EL (cell line): Measurements from ENCODE around the gene GJB5.

ENCODE experiments used
- DNase-seq: peaks from one replicate; pipeline ENCODE4 v3.0.0-alpha.2; 2016

The GJB5 gene

GRCh38 chr1:34777519-34778321, 22.9 kb downstream of the GJB5 start:
- no peak for DNase-seq

- no peak for DNase-seq
Measured at GRCh38 chr1:34778381-34778780, 23.5 kb downstream of the GJB5 start.

- DNase-seq: no peak
Measured at GRCh38 chr1:34779005-34779404, 24.2 kb downstream of the GJB5 start.

- no peak for DNase-seq
Measured at GRCh38 chr1:34779526-34779925, 24.7 kb downstream of the GJB5 start.

- DNase-seq: no peak
Measured at GRCh38 chr1:34779962-34780361, 25.1 kb downstream of the GJB5 start.

GRCh38 chr1:34780528-34780927, 25.7 kb downstream of the GJB5 start:
- no peak for DNase-seq

GRCh38 chr1:34781071-34781843, 26.4 kb downstream of the GJB5 start, which contains the start of gene GJB3:
Gene GJB3, plus strand, starts transcription at chr1:34781214. Its CDS starts 3,549 bp downstream, at chr1:34784763.
- DNase-seq: no peak

- no peak for DNase-seq
Measured at GRCh38 chr1:34781844-34782391, 27.1 kb downstream of the GJB5 start.

GRCh38 chr1:34784751-34785221, 29.9 kb downstream of the GJB5 start:
- DNase-seq: no peak

GRCh38 chr1:34785231-34785874, 30.5 kb downstream of the GJB5 start:
- no peak for DNase-seq

- no peak for DNase-seq
Measured at GRCh38 chr1:34785875-34786470, 31.1 kb downstream of the GJB5 start.

- DNase-seq: peak; percentile 67
Measured at GRCh38 chr1:34786521-34787325, 31.9 kb downstream of the GJB5 start.

- peak; percentile 49 for DNase-seq
Measured at GRCh38 chr1:34787461-34788420, 32.9 kb downstream of the GJB5 start.

- no peak for DNase-seq
Measured at GRCh38 chr1:34790985-34791384, 36.1 kb downstream of the GJB5 start.

- no peak for DNase-seq
Measured at GRCh38 chr1:34792424-34792823, 37.6 kb downstream of the GJB5 start.

GRCh38 chr1:34792868-34793727, 38.3 kb downstream of the GJB5 start, which contains the start of gene GJA4:
Gene GJA4, plus strand, starts transcription at chr1:34792999. Its CDS starts 1,215 bp downstream, at chr1:34794214.
- no peak for DNase-seq

- DNase-seq: no peak
Measured at GRCh38 chr1:34794001-34794789, 39.3 kb downstream of the GJB5 start.

- DNase-seq: no peak
Measured at GRCh38 chr1:34794790-34795180, 39.9 kb downstream of the GJB5 start.

GRCh38 chr1:34795916-34796315, 41.1 kb downstream of the GJB5 start:
- DNase-seq: no peak
